NCI-H2227 (cell line): Measurements from ENCODE around the gene BTBD18.
"Not testable (repeated sequence)": the region's sequence is repeated elsewhere in the genome, so short reads cannot be mapped to it uniquely, and the experiment has no call there.

ENCODE experiments used
- DNase-seq: peaks from one replicate; lab custom pipeline; 2025; ENCODE audit not compliant: unreplicated experiment; lab: John Stamatoyannopoulos, UW

Gene BTBD18

DNA sequence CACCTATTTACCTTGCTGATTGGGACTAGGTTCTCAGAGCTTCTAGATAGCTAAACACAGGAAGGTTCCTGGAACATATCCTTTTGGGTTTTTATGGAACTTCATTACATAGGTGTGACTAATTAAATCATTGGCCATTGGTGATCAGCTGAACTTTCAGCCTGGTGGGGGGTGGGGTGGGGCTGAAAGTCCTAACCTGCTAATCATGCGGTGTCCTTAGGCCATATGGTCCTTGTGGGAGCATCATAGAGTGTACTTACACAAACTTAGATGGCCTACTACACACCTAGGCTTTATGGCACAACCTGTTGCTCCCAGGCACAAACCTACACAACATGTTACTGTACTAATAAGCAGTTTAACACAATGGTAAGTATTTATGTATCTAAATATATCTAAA, 19.0 kb downstream of the BTBD18 start:
- no peak for DNase-seq

DNA sequence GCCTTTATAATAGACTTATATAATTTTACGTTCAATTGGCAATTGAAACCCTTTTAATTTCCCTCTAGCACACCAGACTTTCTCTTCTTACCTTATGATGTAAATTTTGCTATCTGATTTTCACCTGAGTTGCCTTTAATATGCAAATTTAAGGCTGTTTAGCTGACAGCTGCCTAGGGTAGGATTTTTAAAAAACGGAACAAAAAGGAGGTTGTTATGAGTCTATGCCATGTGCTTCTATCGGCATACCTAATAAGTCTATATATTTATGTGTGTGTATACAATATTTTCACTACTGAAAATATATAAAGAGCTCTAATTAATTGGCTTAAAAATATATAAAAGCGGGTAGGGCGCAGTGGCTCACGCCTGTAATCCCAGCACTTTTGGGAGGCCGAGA, 22.1 kb downstream of the BTBD18 start:
- DNase-seq = no peak

DNA sequence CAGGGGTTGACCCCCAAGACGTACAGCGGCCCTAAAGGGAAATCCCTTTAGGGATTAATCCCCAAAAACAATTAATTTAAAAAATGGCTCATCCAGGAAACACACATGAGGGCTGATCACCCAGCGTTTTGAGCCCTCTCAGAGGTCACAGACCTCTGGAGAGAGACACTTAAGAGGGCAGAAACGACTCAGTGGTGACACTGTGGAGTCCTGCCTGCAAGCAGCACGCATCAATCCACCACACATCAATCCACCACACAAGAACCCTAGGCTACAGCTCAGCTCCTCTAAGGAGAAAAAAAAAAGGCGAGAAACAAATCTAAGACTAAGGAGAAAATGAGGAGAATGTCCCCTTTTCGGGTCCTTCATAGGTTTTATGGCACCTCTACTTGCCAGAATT, 22.8 kb downstream of the BTBD18 start:
- no peak for DNase-seq

DNA sequence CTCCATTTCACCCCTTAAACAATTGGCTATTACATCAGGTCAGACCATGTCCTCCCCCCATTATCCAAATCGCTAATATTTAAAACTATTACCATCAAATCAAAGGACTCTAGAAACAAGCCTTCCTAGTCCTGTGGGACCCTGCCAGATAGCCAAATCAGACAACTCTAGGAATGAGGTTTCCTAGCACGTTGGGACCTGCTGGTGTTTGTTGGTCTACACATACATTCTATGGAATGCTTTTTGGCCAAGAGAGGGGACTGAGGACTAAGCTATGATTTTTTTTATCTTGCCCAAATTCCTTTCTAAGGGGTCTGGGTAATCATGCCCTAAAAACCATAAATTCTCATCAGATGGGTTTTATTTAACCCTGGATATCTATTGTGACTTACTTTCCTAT, 24.4 kb downstream of the BTBD18 start:
- DNase-seq = no peak

DNA sequence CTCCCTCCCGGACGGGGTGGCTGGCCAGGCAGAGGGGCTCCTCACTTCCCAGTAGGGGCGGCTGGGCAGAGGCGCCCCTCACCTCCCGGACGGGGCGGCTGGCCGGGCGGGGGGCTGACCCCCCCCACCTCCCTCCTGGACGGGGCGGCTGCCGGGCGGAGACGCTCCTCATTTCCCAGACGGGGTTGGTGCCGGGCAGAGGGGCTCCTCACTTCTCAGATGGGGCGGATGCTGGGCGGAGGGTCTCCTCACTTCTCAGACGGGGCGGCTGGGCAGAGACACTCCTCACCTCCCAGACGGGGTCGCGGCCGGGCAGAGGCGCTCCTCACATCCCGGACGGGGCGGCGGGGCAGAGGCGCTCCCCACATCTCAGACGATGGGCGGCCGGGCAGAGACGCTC, 34.9 kb downstream of the BTBD18 start:
- DNase-seq = not testable (repeated sequence)

DNA sequence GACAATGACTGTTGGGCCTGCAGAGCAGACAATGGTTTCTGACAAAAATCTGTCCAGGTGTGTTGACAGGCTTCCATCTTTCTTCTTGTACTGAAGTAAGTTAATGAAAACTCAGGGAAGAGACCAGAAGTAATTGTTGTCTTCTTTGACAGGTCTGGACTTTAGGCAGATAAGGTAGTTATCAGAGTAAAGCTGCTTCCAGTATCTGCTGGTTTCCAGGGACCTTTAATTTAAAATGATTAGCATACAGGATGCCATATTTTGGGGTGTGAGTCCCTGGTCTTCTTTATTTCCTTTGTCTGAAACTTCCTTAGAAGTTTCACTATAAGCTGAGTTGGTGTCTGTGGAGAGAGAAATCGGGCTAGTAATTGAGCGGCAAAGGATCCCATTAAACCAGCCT, 37.8 kb downstream of the BTBD18 start:
- DNase-seq = no peak

DNA sequence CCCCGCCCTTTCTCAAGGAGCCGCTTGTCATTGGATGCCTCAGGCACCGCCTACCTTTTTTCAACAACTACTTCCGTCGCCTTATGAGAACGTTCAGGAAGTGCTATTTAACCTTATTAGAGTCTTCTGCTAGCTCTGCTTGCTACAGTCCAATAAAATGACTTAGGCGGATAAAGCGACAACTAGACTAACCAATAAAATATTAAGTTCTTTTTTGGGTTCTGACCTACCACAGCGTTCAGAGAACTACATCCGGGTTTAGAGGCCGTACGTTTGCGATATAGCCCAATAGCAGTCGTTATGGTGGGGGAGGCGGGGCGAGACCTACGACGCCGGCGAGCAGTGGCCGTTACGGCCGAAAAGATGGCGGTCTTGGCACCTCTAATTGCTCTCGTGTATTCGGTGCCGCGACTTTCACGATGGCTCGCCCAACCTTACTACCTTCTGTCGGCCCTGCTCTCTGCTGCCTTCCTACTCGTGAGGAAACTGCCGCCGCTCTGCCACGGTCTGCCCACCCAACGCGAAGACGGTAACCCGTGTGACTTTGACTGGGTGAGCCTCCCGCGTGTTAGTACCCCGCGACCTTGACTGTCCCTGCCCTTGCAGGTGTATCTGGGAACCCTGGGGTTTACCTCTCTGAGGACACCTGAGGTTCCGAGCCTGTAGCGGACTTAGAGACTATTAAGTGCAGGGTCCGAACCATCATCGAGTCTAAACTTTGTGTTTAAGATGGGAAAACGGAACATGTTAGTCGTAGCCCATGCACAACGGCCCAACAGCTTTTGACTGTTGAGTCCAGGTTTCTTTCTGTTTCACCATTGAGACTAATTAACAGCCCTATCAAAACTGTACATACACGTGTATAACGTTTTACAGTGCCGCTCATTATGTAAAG, 39.1 kb downstream of the BTBD18 start, which contains the start of gene TMX2:
TMX2 (plus strand) TSS at position 338 of the 895 bp plus-strand sequence; CDS start at position 364, 26 bp downstream.
- peak; percentile 100 for DNase-seq

DNA sequence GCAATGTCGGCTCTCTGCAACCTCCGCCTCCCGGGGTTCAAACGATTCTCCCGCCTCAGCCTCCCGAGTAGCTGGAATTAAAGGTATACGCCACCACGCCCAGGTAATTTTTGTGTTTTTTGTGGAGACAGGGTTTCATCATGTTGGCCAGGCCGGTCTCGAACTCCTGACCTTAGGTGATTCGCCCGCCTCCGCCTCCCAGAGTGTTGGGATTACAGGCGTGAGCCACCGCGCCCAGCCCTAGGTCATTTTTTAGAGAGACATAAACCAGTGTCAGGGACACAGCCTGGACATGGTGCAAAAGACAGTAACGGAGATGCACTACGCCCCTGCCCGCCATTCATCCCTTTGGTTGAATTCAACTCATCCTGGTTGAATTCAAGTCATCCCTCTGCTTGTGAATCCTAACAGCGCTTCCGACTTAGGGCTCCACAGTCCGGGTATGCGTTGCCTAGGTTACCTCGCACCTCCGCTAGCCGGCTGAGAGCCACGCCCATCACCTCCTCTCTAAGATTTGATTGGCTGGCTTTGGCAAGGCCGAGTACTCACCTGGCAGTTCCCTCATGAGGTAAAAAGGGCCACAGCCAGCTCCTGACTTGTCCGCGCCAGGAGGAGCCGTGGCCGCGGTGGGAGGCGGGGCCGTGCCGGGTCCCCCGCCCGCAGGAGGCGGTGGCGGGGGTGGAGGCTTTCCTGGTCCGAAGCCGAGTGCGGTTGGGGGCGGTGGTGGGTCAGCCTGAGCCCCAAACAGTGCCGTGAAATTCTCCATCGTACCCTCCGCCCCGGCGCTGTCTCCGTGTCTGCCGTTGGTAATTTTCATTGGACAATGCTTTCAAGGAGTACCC, 40.0 kb downstream of the BTBD18 start, which contains the start of gene MED19:
MED19 (minus strand) TSS at position 802 of the 842 bp plus-strand sequence; CDS start at position 766, 36 bp downstream.
- DNase-seq = peak; percentile 94

DNA sequence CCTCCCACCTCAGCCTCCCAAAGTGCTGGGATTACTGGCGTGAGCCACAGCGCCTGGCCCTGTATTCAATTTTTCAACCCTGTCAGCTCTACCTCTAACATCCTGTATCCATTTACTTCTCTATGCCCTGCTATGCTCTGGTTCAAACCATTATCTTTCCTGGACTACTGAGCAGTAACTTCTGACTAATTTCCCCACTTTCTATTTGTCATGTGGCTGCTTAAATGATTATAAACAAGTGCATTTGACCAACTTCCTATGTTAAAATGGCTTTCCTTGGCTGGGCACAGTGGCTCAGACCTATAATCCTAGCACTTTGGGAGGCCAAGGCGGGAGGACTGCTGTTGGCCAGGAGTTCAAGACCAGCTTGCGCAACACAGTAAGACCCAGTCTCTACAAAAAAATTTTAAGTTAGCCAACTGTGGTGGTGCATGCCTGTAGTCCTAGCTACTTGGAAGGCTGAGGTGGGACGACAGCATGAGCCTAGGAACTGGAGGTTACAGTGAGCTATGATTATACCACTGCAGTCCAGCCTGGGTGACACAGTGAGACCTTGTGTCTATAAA, 41.7 kb downstream of the BTBD18 start:
- no peak for DNase-seq

DNA sequence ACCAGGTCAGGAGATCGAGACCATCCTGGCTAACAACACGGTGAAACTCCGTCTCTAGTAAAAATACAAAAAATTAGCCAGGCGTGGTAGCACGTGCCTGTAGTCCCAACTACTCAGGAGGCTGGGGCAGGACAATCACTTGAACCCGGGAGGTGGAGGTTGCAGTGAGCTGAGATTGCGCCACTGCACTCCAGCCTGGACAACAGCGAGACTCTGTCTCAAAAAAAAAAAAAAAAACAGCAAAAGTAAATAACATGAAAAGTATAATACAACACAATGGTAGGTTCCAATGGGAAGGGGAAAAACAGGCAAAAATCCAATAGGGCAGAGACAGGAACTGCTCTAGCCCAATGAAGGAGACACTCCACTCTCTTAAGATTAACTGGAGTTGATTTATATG, 46.2 kb downstream of the BTBD18 start:
- not testable (repeated sequence) for DNase-seq

DNA sequence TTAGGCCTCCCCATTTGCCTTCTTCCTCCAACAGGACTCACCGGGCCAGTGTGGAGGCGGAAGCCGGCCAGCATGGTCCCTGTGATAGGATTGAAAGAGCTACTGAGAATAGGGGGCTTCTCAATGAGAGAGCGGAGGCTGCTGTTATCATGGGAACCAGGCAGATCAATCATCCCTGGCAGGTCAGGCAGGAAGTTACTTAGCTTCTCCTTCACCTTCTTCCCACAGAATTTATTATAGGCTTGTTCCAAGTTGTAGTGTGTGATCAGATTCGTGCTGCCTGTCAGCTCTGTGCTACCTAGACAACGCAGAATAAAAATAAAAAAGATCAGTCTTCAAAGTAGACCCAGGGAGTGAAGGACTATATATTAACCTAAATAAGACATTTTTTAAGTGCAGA, 46.7 kb downstream of the BTBD18 start:
- no peak for DNase-seq

DNA sequence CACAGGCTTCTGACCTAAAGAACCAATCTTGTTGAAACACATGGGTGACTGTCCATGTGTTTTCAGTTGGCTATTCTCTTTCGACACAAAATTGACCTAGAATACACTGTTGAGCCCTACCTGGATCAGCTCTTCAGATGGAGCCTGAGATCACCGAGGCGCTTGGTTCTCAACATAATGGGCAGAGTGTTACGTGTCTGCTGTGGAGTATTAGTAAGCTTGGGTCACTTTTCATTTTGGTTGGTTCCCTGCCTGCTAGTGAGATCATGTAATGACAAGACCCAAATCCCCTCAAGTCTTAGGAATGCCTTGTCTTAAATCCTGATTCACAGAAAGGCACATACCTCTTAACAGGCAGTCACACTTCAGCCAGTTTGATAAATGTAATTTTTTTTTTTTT, 48.3 kb downstream of the BTBD18 start:
- no peak for DNase-seq

DNA sequence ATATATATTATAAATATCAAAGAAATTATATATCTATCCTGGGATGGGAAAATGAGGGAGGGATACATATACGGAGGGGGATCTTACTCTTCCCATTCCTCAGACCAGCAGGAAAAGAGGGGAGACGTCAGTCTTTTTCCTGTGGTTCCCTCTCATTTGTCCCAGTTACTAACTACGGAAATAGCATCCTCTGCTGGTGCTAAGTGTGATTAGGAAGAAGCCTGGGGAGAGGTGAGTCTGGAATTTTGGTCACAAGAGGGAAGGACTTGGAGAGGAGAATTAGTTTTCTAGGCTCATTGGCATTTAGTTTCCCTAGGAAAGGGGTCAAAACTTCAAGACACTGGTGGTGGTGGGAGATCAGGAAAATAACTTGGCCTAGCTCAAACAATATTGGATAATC, 51.2 kb downstream of the BTBD18 start:
- no peak for DNase-seq

DNA sequence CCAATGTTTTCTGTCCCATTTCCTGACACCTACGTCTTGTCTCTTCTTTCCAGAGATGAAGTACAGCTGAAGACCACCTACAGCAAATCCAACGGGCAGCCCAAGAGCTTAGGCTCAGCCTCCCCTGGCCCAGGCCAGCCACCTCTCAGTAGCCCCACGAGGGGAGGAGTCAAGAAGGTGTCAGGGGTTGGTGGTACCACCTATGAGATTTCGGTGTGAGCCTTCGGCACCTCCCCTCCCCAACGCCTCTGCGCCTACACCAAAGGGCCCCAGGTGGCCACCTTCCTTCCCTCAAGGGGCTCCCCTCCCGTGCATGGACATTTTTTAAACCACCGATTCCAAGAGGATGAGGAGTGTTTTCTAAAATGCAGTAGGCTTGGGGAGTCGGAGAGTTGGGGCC, 51.8 kb downstream of the BTBD18 start:
- no peak for DNase-seq

DNA sequence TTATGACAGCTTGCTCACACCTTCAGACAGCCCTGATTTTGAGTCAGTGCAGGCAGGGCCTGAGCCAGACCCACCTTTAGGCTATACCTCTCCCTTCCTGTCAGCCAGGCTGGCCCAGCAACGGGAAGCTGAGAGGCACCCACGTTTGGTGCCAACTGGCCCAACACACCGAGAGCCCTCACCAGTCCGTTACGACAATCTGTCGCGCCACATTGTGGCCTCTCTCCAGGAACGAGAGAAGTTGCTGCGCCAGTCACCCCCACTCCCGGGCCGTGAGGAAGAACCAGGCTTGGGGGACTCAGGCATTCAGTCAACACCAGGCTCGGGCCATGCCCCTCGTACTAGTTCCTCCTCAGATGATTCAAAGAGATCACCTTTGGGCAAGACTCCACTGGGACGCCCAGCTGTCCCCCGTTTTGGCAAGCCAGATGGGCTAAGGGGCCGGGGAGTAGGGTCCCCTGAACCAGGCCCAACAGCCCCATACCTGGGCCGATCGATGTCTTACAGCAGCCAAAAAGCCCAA, 52.7 kb downstream of the BTBD18 start:
- no peak for DNase-seq
